GM21576 (cell line): ENCODE measurements around the gene TXNDC15.
"Not testable (repeated sequence)": the region's sequence is repeated elsewhere in the genome, so short reads cannot be mapped to it uniquely, and the experiment has no call there.

Experiments
- ATAC-seq: cut with Tn5 transposase; IDR thresholded peaks from one replicate; pipeline ENCODE4 v1.9.1; 2021; ENCODE audit warnings: mild to moderate bottlenecking, moderate library complexity; ENCODE audit not compliant: unreplicated experiment

Gene TXNDC15, protein sequence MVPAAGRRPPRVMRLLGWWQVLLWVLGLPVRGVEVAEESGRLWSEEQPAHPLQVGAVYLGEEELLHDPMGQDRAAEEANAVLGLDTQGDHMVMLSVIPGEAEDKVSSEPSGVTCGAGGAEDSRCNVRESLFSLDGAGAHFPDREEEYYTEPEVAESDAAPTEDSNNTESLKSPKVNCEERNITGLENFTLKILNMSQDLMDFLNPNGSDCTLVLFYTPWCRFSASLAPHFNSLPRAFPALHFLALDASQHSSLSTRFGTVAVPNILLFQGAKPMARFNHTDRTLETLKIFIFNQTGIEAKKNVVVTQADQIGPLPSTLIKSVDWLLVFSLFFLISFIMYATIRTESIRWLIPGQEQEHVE

DNA sequence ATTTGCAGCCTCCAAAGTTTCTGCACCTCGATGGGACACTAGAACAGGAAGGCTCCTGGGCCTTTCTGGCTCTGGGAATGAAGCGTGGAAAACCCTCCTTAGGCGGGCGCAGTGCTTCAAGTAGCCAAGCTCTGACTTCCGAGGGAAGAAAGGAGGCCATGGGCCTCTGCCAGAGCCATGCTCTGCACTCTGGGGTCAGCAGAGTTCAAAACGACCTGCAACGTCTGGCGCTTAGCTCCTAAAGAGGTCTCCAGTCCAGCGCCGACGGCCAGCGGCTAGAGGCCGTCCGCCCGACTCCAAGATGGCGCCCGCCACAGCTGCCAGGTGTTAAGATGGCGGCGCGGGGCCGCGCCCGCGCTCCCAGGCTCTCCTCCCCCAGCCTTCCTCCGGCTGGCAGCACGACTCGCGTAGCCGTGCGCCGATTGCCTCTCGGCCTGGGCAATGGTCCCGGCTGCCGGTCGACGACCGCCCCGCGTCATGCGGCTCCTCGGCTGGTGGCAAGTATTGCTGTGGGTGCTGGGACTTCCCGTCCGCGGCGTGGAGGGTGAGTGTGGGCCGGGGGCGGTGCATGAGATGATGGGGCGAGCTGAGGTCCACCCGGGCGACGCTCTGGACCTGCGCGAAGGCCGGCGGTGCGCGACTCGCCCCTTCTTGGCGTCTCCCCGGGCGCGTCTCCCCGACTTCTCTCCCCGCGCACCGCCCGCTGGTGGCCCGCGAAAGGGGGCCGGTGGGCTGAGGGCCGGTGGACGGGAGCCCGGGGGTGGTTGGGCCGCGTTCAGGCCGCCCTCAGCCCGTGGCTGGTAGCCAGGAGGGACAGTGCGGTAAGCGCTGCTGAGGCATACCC is at the start of gene TXNDC15:
TSS of gene TXNDC15 (plus strand) at position 385 of the 844 bp plus-strand sequence. CDS start at position 442, 57 bp downstream.
- peak; percentile 62 for ATAC-seq

DNA sequence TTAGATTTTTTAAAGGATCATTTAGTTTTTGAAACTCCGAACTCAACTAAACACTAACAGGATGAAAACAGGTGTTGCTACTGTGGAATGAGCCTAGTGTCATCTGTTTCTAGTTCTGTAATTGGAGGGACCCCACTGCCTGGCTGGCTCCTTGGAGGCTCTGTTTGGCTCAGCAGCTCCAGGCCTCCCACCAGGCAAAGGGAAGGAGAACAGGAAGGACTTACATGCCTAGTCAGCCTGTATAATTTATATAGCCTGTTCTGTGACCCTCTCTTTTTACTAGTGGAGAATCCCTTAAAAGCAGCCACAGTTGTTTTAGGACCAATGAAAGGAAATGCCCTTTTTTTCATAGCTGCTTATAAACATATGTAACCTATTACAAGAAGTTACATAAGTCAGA is 49.5 kb upstream of the TXNDC15 start:
- ATAC-seq: no peak

DNA sequence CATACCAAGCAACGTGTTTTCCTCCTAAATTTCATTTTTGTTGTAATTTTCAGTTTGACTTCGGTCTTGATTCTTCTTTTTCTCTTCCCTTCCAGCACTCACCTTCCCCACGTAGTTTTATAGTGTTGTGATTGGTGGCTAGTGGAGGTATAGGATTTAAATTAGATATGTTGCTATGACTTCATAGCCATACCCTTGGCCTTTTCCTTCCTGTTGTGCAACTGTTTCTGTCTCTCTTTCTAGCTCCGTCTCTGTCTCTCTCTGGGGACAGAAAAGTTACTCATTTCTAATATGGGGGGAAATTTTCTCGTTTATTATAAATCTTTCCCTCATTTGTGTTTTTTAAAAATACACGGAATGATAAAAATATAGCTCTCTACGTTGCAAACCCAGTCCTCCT is 49.0 kb upstream of the TXNDC15 start:
- ATAC-seq: no peak

DNA sequence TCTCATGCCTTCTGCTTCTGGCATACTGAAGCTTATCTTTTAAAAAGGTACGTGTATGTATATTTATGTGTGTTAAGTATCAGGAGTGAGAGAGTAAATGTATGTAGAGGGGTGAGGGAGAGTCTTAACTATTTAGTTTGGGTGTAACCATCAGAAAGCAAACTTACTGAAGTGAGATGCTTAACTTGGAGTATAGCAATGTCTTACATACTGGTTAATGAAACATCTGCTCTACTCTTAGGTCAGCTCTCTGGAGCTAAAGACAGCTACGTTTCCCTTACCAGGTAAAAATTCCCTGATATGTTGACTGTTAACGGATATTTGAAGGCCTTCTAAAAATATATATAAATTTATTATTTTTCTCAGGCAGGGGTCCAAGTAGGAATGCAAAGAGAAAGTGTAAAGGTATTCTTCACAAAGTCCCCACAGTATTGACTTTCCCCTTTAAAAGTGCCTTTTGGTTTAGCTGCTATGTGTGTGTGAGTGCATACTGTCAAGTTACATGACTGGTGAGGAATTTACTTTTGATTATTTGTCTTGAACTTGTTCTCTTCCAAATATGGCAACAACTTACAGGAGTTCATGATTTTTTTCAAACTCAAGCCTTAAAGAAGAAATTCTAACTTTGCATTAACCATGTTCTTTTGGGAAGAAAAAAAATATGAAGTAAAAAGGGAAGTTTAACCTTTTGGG is 40.7 kb upstream of the TXNDC15 start:
- ATAC-seq: no peak

DNA sequence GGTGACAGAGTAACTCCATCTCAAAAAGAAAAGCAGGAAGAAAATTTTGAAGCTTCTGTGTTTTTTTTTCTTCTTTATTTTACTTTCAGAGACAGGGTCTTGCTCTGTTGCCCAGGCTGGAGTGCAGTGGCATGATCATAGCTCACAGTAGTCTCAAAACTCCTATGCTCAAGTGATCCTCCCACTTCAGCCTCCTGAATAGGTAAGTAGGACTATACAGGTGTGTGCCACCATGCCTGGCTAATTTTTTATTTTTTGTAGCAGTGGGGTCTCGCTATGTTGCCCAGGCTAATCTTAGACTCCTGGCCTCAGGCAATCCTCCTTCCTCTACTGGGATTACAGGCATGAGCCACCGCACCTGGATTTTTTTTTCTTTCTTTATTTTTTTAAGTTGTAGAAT is 38.5 kb upstream of the TXNDC15 start:
- no peak for ATAC-seq

DNA sequence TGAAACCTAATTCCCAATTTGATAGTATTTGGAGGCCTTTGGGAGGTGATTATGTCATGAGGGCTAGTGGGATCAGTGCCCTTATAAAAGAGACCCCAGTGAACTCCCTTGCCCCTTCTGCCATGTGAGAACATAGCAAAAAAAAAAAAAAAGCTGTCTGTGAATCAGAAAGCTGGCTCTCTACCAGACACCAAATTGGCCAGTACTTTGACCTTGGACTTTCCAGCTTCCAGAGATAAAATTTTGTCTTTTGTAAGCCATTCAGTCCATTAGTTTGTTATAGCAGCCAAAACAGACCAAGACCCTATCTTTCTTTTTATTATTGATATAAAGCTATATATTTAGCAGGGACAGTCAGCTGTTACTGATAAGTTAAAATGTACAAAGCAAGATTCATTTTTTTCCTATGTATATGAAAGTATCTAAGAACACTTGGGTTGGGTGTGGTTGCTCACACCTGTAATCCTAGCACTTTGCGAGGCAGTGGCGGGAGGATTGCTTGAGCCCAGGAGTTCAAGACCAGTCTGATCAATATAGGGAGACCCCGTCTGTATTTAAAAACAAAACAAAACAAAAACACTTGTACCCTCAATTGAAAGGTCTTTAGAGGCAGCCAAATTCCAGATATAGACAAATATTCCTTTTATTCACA is 36.5 kb upstream of the TXNDC15 start:
- no peak for ATAC-seq

DNA sequence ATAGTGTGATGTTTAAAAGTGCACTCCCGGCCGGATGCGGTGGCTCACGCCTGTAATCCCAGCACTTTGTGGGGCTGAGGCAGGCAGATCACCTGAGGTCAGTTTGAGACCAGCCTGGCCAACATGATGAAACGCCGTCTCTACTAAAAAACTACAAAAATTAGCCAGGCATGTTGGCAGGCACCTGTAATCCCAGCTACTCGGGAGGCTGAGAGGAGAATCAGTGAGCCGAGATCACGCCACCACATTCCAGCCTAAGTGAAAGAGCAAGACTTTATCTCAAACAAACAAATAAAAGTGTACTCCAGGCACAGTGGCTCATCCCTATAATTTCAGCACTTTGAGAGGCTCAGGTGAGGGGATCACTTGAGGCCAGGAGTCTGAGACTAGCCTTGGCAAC is 35.8 kb upstream of the TXNDC15 start:
- not testable (repeated sequence) for ATAC-seq

DNA sequence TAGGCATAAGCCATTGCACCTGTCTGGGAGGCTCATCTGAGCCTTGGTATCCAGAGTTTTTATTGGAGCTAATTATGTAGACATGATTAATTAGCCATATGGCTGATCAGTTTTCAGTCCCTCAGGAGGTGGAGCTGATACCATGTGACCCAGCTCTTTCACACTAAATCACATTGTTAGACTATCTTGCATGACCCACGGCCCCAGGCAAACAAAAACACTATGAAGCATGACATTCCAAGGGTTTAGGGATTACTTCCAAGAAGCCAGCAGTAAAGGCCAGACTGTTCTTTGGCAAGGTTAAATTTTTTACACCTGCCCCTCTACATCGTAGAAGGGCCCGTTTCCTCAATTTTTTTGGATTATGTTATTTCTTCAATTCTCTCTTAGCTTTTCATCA is 33.4 kb upstream of the TXNDC15 start:
- no peak for ATAC-seq

DNA sequence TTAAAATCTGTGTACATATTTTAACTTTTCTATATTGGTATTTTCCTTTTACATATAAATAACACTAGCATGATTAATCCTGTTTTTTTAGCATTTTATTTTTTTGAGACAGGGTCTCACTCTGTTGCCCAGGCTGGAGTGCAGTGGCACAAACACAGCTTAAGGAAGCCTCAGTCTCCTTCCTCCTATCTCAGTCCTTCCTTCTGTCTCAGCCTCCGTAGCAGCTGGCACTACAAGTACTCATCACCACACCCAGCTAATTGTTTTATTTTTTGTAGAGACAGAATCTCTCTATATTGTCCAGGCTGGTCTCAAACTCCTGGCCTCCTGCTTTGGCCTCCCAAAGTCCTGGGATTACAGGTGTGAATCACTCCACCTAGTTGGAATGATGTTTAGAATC is 29.9 kb upstream of the TXNDC15 start:
- no peak for ATAC-seq

DNA sequence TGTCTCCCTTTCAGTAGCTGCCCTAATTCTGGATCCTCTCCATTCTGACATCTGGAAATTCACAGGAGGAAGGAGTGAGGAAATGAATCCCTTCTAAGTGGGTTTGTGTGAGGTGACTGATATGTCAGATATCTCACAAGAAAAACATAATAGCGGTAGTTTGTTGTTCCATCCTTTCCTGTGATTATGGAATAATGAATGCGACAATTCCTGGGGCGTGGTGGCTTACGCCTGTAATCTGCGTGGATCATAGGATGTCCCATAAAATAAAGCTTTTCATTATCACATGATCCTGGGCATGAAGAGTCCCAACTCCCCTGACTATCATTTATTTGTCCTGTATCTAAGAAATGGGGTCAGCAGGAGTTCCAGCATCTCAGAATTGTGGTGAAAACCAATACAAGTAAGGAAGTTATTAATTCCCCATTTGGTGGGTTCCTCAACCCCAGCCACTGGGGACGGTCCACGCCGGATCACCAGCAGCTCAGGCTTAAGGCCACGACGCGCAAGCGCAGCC is 28.8 kb upstream of the TXNDC15 start:
- no peak for ATAC-seq

DNA sequence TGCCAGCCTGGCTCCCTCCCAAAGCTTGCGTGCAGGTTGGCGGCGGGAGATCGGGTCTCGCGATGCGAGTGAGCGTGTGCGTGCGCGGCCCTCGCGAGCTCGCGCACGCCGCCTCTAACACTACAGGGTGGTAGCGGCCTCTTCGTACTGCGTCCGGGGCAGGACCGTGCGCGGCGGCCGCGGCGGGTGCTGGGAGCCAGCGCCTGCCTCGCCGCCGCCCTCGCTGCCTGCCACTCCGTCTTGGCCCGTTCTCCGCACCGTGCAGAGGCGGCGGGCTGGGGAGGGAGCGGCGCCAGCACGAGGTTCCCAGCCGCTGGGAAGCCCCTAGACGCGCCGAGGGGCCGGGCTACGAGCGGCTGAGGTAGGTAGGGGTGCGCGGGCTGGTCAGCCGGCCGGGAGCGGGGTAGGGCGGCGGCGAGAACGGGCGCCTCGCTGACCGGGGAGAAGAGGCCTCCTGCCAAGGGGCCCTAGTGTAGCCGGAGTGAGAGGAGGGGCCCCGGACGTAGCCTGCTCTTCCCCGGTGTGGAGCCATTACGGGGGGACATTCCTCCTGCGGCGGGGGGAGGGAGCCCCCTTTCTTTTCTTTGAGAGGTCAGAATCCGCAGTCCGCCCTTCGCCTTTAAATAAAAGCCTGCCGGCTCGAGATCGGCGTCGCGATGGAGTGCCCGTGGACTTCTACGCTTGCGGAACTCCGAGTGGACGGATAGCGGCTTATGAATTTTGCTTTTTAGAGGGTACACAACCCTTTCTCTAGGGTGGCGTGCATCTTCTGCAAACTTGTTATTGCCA is 28.1 kb upstream of the TXNDC15 start, which contains the start of gene C5orf24:
TSS of gene C5orf24 (plus strand) at position 117 of the 789 bp plus-strand sequence. CDS start 8,933 bp downstream, outside the sequence.
- ATAC-seq: peak; percentile 89

DNA sequence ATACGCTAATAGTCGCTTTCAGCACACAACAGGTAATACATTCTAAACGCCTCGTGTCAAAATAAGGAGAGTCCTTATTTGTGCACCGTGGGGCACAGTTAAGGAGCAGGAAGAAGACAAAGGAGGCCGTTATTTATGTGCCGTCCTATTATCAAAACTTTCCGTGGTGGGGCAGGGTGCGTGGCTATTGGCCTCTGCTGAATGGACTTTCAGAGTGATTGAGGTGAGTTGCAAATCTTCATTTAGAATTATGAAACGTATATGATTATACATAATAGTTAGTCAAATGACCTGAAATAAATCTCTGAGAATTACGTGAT is 27.6 kb upstream of the TXNDC15 start:
- no peak for ATAC-seq

DNA sequence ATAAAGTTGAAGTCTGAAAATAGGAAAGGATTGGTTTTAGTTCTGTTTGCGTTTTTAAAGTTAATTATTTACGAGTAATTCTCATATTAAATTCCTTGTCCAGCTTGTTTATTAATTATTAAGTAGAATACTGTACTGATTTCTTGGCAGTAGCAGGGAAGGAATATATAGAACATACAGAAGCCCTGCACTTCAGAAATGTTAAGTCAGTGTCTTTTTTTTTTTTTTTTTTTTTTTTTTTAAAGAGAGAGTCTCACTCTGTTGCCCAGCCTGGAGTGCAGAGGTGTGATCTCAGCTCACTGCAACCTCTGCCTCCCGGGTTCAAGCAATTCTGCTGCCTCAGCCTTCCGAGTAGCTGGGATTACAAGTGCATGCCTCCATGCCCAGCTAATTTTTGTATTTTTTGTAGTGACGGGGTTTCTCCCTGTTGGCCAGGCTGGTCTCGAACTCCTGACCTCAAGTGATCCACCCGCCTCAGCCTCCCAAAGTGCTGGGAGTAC is 24.7 kb upstream of the TXNDC15 start:
- not testable (repeated sequence) for ATAC-seq

DNA sequence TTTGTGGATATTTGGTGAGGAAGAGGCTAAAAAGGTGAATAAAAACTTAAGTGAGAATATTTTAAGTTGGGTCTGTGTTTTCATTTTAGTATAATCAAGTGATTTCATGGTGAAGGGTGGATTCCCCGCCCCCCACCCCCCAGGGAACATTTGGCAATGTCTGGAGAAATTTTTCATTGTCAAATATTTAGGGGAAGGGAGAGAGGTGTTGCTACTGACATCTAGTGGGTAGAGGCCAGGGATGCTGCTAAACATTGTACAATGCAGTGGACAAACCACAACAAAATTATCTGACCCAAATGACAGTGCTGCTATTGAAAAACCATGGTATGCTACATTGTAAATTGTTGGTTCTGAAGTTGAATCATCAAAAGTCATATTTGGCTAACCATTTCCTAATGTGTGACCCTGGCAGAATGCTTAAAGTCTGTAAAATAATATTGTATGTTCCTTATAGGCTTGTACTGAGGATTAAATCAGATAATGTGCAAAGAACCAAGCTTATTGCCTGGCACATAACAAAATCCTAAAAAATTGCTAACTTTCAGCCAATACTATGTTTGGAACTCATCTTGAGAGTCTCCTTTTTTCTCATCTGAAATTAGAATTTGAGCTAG is 22.8 kb upstream of the TXNDC15 start:
- ATAC-seq: no peak

DNA sequence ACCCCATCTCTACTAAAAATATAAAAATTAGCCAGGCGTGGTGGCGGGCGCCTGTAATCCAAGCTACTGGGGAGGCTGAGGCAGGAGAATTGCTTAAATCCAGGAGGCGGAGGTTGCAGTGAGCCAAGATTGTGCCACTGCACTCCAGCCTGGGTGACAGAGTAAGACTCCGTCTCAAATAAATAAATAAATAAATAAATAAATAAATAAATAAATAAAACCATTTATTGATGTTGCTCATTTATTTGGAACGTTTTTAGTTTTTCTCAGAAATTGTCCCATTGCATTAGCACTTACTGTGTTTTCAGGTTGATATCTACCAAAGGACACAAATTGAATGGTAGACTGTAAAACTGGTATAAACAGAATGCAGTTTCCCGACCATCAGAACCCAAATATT is 17.7 kb upstream of the TXNDC15 start:
- not testable (repeated sequence) for ATAC-seq

DNA sequence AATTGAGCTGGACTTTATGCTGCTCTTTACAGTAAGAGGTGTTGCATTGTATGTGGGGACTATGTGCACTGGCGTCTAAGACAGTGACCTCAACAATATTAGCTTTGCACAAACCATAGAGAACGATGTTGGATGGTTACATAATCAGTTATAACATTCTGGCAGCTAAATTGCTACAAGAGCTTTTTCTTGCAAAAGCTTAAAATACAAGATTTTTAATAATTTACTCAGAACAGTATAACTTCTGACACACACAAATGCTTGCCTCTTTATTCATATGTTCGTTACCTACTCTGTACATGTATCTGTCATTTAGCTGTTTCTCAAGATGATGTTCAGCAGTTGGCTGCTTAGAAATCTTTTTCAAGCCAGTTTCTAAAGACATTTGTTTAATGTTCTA is 16.8 kb upstream of the TXNDC15 start:
- no peak for ATAC-seq

DNA sequence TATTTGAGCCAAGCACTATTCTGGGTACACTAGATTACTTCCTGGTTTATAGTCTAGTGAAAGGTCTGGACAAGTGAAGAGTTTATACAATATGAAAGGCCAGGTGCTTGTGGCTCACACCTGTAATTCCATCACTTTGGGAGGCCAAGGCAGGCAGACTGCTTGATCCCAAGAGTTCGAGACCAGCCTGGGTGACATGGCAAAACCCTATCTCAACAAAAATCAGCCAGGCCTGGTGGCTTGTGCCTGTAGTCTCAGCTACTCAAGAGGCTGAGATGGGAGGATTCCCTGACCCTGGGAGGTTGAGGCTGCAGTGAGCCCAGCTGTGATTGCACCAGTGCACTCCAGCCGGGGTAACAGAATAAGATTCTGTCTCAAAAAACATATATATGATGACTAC is 9.5 kb upstream of the TXNDC15 start:
- no peak for ATAC-seq

DNA sequence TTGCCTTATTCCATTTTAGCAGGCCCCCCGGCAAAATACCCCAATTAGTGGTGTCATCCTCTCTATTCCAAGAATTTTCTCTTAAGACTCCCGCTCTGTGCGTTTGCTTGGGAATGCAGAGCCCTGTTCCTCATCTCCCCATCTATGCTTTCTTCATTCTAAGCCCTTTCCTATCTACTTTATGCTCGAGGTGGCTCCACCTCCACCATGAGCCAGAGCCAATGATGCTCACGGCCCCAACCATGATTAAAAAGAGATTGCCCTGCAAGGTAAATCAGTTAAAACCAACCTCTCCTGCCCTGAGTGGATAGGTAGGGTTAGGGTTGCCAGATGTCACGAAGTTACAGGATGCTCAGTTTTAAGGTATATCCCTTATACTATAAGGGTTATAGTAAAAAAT is 677 bp upstream of the TXNDC15 start:
- no peak for ATAC-seq
